ENCODE measurements around the gene RPL18A.

Gene RPL18A

GRCh38 chr19:17908244-17908643, 48.5 kb downstream of the RPL18A start:
- in situ Hi-C loops (cut with HindIII; ENCODE audit: low sequenced_read_pairs), result no loop called here

DNA sequence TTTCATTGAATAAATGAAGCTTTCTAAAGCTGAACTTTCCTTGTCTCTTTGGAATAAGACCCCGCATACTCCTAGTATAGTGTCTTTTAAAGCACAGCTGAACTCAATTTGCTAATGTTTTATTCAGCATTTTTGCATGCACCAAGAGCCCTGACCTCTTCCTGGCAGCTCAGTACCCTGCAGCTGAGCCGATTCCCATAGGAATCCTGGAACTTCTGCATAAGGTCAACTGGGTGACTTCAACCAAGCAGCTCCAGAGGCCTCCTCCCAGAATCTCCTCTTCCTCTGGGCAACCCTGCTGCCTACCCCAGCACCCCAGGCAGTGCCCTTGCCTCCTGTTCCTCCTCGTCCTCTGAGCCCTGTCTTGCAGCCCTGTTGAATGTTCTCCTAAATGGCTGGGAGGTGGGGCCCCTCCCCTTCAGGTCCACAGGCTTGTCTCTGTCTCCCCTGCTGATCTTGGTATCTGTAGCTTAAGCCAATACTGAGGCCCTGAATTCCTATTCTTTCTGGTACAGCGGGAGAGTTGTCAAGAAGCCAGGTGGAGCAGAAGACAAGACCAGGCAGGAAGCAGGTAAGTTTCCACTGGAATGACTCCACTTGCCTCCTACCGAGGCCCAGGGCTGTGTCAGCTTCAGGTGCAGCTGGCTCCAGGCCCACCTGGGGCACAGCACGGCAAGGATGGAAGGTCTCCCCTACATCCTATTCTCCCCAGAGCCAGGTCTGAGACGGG, 49.5 kb downstream of the RPL18A start:
- in situ Hi-C loops (cut with HindIII; ENCODE audit: low sequenced_read_pairs), result no loop called here

DNA sequence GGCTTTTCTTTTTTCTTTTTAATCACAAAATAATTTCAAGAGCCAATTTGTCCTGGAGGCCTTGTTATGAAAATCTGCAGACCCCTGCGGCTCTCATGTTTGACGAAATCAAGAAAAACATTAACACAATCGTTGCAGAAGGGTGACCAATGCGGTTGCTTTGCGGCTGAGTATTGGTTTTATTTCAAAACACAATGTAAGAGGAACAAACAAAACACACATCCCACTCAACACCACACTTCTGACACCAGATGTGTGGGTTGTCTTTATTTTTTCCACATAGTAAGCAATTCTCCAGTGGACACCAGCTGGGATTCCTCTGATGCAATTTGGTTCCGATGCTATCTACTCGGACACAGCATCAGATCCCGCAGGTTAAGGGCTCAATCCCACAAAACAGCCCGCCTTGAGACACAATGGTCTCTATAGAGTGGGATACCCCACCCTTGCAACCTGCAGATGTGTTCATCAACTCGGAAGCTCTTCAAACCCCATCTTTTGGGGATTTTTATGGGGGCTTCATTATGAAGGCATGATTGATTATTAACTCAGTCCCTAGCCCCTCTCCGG, 51.2 kb downstream of the RPL18A start:
- in situ Hi-C loops (cut with HindIII; ENCODE audit: low sequenced_read_pairs), result no loop called here

Data from DLD1 (cell line).